Ovary (tissue), 9 donors: Measurements from ENCODE around the gene CPA1. TPM values are rescaled to one million over a fixed set of nuclear protein-coding genes. Genes with fewer than 3 reads are reported as not detected.

Source experiments
- DNase-seq, 5 donors: peaks; one replicate each; pipeline ENCODE4 v3.0.0-alpha.2; 2019 to 2020
- H3K27ac ChIP-seq, 2 donors: fragments of 200-600 bp; one replicate each; pipeline versions ENCODE4 v1.5.1 to v1.8.0; 2019 to 2022
- H3K27me3 ChIP-seq: fragments of 200-600 bp; one replicate; pipeline ENCODE4 v1.8.0; 2022
- H3K36me3 ChIP-seq: fragments of 200-600 bp; sonication (generic); one replicate; pipeline ENCODE4 v1.5.1; 2019
- H3K4me1 ChIP-seq: one replicate; pipeline ENCODE4 v1.8.1; 2013; ENCODE audit warnings: mild to moderate bottlenecking, moderate library complexity; ENCODE audit not compliant: insufficient read depth
- H3K4me3 ChIP-seq: fragments of 200-600 bp; sonication (generic); one replicate; pipeline ENCODE4 v1.5.1; 2017
- H3K9me3 ChIP-seq, 2 donors: fragments of 200-600 bp in 1 of 2; sonication (generic) in 1 of 2; one replicate each; pipeline versions ENCODE4 v1.5.1 to v1.8.1; 2013 to 2019; ENCODE audit warnings: mild to moderate bottlenecking in 1 of 2, moderate library complexity in 1 of 2
- CTCF ChIP-seq, 3 donors: fragments of 450-650 bp in 2 of 3; fragments of 200-600 bp in 1 of 3; IDR thresholded peaks; one replicate each; pipeline versions ENCODE4 v1.5.1 to v1.8.0; 2016 to 2022; ENCODE audit warnings: antibody characterized with exemption in 3 of 3, mild to moderate bottlenecking in 1 of 3
- EP300 ChIP-seq: sonication (generic); formaldehyde crosslinking; IDR thresholded peaks from one replicate; pipeline ENCODE4 v1.6.1; 2017; ENCODE audit warnings: antibody characterized with exemption
- POLR2A ChIP-seq: fragments of 450-650 bp; IDR thresholded peaks from one replicate; pipeline ENCODE4 v1.6.1; 2017; ENCODE audit warnings: antibody characterized with exemption, mild to moderate bottlenecking, moderate library complexity
- WGBS, 3 donors: extraction: QIAGEN DNeasy Blood & Tissue Kit in 1 of 3; methylation state at CpG; one replicate each; pipeline versions ENCODE4 v1.1.5 to v1.1.7; 2013 to 2017; 5-methylcytosine and 5-hydroxymethylcytosine counted together
- intact Hi-C, 4 donors: fragments of 100-400 bp; cut with DNase I; formaldehyde crosslinking; loops; one replicate each; pipeline versions ENCODE4 v1.11.0 to v1.15.1; 2022 to 2023
- polyA plus RNA-seq, 2 donors: library from polyadenylated mRNA; stranded (reverse); fragments of 200-250 nt in 1 of 2; fragments of 350-450 nt in 1 of 2; fragmentation: Illumina TruSeq in 1 of 2; extraction: RNeasy Lipid Tissue Mini Kit (QIAGEN cat#74804) in 1 of 2; gene quantifications; one replicate each; pipeline ENCODE4 v1.2.3, GENCODE V29; 2013 to 2014
- total RNA-seq, 7 donors: library from RNA; depleted of rRNA in 2 of 7; stranded (reverse); fragments of >200 nt in 2 of 7; fragmentation: NEBNext Ultra II Directional in 3 of 7; extraction: Animal tissue kit (Norgen Biotek cat#: 25700) in 3 of 7; gene quantifications; one replicate each; pipeline versions ENCODE4 v1.1.0 to v1.2.4, GENCODE V29; 2016 to 2023
- donor health status: DM: no; HTN: no; CAD: no; lungs with moderate emphysema.
- donor health status: DM: no; HTN: no; CAD: no.
- donor health status: Bipolar disorder and iron deficiency.
- donor health status: DM: yes; HTN: yes; CAD: no.
- donor health status: DM: no; HTN: no; CAD: no.
- donor health status: DM: yes; HTN: yes; CAD: no.

The CPA1 gene
- total and polyA plus RNA-seq, 9 donors = 0.31 to 32.4 (median 1.9) TPM; not detected in 2

- intact Hi-C loops = no loop called here
- 96 to 97% (median 96%) methylated on average over 3 of the region's 3 CpGs for WGBS, 3 donors
Observed at GRCh38 chr7:130423501-130424037, 43.3 kb downstream of the CPA1 start.

DNA sequence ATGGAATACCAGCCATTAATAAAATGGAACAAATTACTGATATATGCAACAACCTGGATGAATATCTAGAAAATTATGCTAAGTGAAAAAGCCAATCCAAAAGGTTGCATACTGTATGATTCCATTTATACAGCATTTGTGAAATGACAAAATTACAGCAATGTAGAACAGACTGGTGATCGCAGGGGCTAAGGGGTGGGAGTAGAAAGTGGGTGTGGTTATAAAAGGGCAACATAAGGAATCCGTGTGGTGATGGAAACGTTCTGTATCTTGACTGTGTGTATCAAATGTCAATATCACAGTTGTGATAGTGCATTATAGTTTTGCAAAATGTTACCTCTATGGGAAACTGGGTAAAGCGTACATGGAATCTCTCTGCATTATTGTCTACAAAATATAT, 45.5 kb downstream of the CPA1 start:
- TF ChIP-seq CTCF (IDR thresholded peaks at IDR 0.05) (no peak), EP300 (no peak), POLR2A (no peak)
- no peak for DNase-seq
- Histone ChIP-seq H3K4me1 (peaks cover 1% of the 10 kb centered on the region), H3K4me3 (no peak overlapping the region), H3K36me3 (no peaks in the 10 kb centered on the region), H3K27me3 (no peaks in the 10 kb centered on the region), H3K9me3 (no peaks in the 10 kb centered on the region), H3K27ac (no peak overlapping the region)
- intact Hi-C loops = no loop called here
- 77 to 82% (median 81%) methylated on average over 4 of the region's 4 CpGs for WGBS, 3 donors

More at GRCh38 chr7:130423501-130424037, 43.3 kb downstream of the CPA1 start:
- Histone ChIP-seq H3K36me3 (no peaks in the 10 kb centered on the region), H3K4me1 (no peaks in the 10 kb centered on the region), H3K27me3 (no peaks in the 10 kb centered on the region), H3K9me3 (no peaks in the 10 kb centered on the region), H3K4me3 (no peak overlapping the region), H3K27ac (no peak overlapping the region)
- DNase-seq = no peak
- no peak for TF ChIP-seq POLR2A
- TF ChIP-seq EP300 = no peak
- no peak for TF ChIP-seq CTCF (IDR thresholded peaks at IDR 0.05)

DNA sequence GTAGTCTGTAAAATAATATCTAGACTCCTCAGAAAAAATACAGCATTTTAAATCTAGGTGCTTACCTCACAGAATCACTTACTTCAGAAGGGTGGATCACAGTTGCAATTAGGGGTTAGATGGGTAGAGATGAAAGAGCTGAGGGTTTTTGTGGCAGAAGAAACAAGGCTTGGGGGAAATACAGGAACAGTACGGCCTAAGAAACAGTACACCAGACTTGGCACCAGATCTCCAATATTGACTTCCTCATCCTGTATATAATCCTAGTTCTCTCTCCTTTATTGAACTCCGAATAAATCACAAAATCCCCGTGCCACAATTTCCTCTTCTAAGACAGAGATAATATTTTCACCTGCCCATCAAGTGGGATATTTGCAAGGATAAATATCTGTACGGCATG, 46.3 kb downstream of the CPA1 start:
- Histone ChIP-seq H3K36me3 (no peaks in the 10 kb centered on the region), H3K9me3 (no peaks in the 10 kb centered on the region), H3K4me3 (no peak overlapping the region), H3K27ac (no peak overlapping the region), H3K27me3 (no peaks in the 10 kb centered on the region), H3K4me1 (peaks cover 6% of the 10 kb centered on the region)
- intact Hi-C loops = no loop called here
- DNase-seq = no peak
- no peak for TF ChIP-seq EP300
- TF ChIP-seq CTCF (IDR thresholded peaks at IDR 0.05) = no peak
- TF ChIP-seq POLR2A = no peak
- WGBS, 3 donors = 86 to 89% (median 88%) methylated on average over 4 of the region's 4 CpGs

- no peak for DNase-seq
- no peak overlapping the region for H3K4me3 ChIP-seq
- peaks cover 6% of the 10 kb centered on the region for H3K4me1 ChIP-seq
- H3K27ac ChIP-seq = no peak overlapping the region
- H3K27me3 ChIP-seq = no peaks in the 10 kb centered on the region
- no peaks in the 10 kb centered on the region for H3K36me3 ChIP-seq
- 92 to 97% (median 94%) methylated on average over 4 of the region's 4 CpGs for WGBS, 3 donors
- no peaks in the 10 kb centered on the region for H3K9me3 ChIP-seq
- intact Hi-C loops = no loop called here
- TF ChIP-seq POLR2A = no peak
- no peak for TF ChIP-seq CTCF (IDR thresholded peaks at IDR 0.05)
- TF ChIP-seq EP300 = no peak
Observed at GRCh38 chr7:130429019-130429418, 48.7 kb downstream of the CPA1 start.
